Duodenal mucosa (tissue), 2 donors: ENCODE measurements around the gene ARL8A.

Experiments used
- H3K27ac ChIP-seq: one replicate; pipeline ENCODE4 v1.7.0; 2013; ENCODE audit warnings: low read depth, low read length
- H3K27me3 ChIP-seq, 2 donors: one replicate each; pipeline ENCODE4 v1.7.0; 2013; ENCODE audit warnings: low read length in 2 of 2, control low read depth in 1 of 2; ENCODE audit not compliant: insufficient read depth in 2 of 2, control insufficient read depth in 1 of 2
- H3K36me3 ChIP-seq, 2 donors: one replicate each; pipeline ENCODE4 v1.7.0; 2013; ENCODE audit warnings: low read length in 2 of 2, control low read depth in 1 of 2; ENCODE audit not compliant: insufficient read depth in 2 of 2, control insufficient read depth in 1 of 2
- H3K4me1 ChIP-seq, 2 donors: one replicate each; pipeline ENCODE4 v1.7.0; 2013; ENCODE audit warnings: low read length in 2 of 2, control low read depth in 1 of 2; ENCODE audit not compliant: insufficient read depth in 2 of 2, control insufficient read depth in 1 of 2
- H3K4me3 ChIP-seq, 2 donors: one replicate each; pipeline ENCODE4 v1.7.0; 2013; ENCODE audit warnings: low read length in 2 of 2, low read depth in 1 of 2
- H3K9ac ChIP-seq, 2 donors: one replicate each; pipeline ENCODE4 v1.7.0; 2013; ENCODE audit warnings: low read length in 2 of 2, low read depth in 1 of 2
- H3K9me3 ChIP-seq, 2 donors: one replicate each; pipeline ENCODE4 v1.7.0; 2013; ENCODE audit warnings: low read length in 2 of 2, control low read depth in 1 of 2; ENCODE audit not compliant: control insufficient read depth in 1 of 2

The ARL8A gene

DNA sequence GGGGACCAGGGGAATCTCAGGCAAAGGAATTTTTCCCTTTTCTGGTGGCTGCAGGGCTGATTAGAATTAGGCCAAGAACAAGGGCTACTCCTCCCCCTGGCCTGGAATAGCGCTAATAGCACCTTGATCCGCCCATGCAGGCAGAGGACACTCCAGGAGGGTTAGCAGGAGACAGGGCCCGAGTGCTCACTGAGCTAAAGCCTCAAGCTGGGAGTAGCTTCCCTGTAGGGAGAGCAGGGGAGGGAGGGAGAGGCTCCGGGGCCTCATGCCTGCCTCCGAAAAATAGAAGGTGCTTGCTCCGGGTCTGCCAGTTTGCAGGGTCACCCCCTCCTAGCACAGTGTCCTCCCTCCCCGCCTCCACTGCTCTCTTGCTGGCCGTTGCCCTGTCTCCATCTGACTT is 12.1 kb upstream of the ARL8A start:
- Histone ChIP-seq H3K4me1 (peaks cover 9 to 21% of the 10 kb centered on the region in 2 donors), H3K4me3 (no peak overlapping the region), H3K27me3 (no peaks in the 10 kb centered on the region), H3K9ac (no peak overlapping the region), H3K36me3 (peaks cover 0 to 7% of the 10 kb centered on the region in 2 donors), H3K9me3 (no peaks in the 10 kb centered on the region), H3K27ac (no peak overlapping the region)

DNA sequence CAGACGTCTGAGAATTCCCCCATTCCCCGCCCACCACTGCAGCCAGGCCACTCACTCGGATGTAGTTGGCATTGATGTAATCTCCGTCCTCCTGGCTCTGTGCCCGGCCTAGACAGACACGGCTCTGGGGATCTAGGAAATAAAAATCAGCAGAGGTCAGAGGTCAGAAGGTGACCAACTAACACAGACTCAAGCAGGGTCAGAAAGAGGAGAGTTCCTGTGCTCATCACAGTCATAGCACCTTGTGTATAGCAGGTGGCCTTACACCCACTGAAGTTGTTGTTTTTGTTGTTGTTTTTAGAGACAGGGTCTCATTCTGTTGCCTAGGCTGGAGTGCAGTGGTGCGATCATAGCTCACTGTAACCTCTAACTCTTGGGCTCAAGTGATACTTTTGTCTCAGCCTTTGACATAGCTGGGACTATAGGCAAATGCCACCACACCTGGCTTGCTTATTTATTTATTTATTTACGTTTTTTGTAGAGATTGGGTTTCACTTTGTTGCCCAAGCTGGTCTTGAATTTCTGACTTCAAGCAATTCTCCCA is 11.0 kb upstream of the ARL8A start:
- Histone ChIP-seq H3K4me3 (no peak overlapping the region), H3K9me3 (no peaks in the 10 kb centered on the region), H3K4me1 (peaks cover 9 to 16% of the 10 kb centered on the region in 2 donors), H3K27ac (no peak overlapping the region), H3K27me3 (no peaks in the 10 kb centered on the region), H3K9ac (no peak overlapping the region), H3K36me3 (peaks cover 0 to 7% of the 10 kb centered on the region in 2 donors)

DNA sequence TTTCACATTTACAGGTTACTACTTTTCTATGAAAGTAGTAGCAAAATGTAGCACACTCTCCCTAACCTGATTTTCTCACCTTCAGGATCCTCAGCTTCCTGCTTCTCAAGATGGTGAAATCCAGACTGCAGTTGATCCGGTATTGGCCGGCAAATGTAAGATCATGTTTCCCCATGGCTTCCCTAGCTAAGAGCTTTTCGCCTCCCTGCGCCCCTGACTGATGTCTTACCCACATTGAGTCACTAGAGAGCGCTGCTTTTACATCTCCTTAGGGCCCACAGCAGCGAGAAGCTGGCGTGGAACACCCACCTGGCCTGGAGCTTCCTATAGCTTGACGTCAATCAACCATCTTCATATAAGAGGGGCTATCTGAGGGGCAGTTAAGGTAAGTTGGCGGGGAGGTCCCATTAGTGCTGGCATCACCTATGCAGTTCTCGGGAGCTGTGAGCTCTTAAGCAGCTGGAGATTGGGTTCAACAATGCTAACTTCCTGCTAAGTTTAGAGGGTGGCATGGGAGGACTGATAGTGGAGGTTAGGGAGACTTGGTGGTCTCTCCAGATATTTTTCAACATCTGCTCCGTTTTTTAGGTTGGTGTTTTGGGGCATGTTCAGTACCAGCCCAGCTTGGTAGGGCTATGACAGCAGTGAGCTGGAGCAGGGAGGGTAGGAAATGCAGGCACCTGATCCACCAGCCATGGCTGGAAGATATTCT is 10.4 kb upstream of the ARL8A start:
- peaks cover 0 to 7% of the 10 kb centered on the region in 2 donors for H3K36me3 ChIP-seq

DNA sequence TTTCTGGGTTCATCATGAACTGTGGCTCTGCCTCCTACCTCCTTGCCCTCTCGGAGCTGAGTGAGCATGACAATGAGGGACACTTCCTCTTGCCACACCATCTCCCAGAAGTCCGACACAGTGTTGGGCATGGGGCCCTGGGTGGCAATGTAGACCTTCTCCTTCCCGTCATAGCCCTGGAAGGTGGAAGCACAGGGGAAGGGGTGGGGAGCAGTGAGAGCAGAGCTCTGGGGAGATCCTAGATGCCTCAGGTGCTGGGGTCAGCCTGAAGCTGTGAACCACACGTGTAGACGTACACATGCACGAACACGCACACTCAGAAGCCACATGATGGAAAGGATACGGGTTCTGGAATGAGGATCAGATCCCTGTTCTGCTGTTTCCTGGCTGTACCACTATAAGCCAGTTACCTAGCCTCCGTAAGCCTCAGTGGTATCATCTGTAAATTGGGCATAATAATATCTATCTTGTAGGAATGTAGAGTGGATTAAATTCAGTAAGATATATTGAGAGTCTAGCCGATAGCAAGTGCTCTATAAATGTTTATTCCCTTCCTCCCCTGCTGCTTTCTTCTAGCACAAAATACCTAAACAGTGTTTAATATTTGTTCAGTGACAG is 9.7 kb upstream of the ARL8A start:
- Histone ChIP-seq H3K27ac (no peak overlapping the region), H3K4me1 (peaks cover 9 to 12% of the 10 kb centered on the region in 2 donors), H3K36me3 (peaks cover 0 to 7% of the 10 kb centered on the region in 2 donors), H3K9ac (no peak overlapping the region), H3K9me3 (no peaks in the 10 kb centered on the region), H3K4me3 (no peak overlapping the region), H3K27me3 (no peaks in the 10 kb centered on the region)

More for the DNA sequence above, 10.4 kb upstream of the ARL8A start:
- Histone ChIP-seq H3K9ac (no peak overlapping the region), H3K4me3 (no peak overlapping the region), H3K4me1 (peaks cover 9 to 12% of the 10 kb centered on the region in 2 donors), H3K27me3 (no peaks in the 10 kb centered on the region), H3K9me3 (no peaks in the 10 kb centered on the region), H3K27ac (no peak overlapping the region)

DNA sequence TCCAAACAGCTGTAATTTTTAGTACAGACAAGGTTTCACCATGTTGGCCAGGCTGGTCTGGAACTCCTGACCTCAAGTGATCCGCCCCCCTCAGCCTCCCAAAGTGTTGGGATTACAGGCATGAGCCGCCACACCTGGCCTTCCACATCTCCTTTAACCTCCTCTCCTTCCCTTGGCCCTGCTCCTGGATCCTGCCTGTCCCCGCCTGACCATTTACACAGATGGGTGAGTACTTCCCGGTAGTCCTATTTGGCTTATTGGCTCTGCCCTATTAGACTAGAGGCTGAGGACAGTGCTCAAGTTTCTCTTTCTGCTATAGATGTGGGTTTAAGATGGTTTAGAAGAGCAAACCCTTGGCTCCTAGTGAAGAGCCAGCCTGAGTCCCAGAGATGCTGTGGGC is 8.7 kb upstream of the ARL8A start:
- H3K27me3 ChIP-seq: no peaks in the 10 kb centered on the region
- H3K27ac ChIP-seq: no peak overlapping the region
- H3K9ac ChIP-seq: no peak overlapping the region
- no peak overlapping the region for H3K4me3 ChIP-seq
- peaks cover 0 to 7% of the 10 kb centered on the region in 2 donors for H3K36me3 ChIP-seq
- peaks cover 9 to 12% of the 10 kb centered on the region in 2 donors for H3K4me1 ChIP-seq
- no peaks in the 10 kb centered on the region for H3K9me3 ChIP-seq

DNA sequence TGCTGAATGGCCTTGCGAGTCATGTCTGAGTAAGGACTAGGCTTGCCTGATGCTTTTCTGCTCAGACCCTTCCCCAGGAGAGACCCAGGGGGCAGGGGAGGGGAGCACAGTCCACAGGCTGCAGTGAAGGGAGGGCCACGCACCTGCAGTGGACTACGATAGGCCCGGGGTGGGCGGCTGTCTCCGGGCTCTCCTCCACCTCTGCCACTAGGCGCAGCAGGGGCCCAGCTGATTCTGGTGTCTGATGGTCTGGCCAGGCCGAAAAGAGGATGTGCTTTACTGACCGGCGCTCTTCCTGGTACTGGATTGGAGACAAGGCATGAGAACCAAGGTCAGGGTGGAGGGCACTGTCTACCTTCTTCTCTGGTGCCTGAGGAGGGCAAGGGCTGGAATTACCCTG is 7.9 kb upstream of the ARL8A start:
- Histone ChIP-seq H3K4me1 (peaks cover 9% of the 10 kb centered on the region in 2 donors), H3K9ac (no peak overlapping the region), H3K4me3 (no peak overlapping the region), H3K36me3 (peaks cover 0 to 7% of the 10 kb centered on the region in 2 donors), H3K27me3 (no peaks in the 10 kb centered on the region), H3K27ac (no peak overlapping the region), H3K9me3 (no peaks in the 10 kb centered on the region)

DNA sequence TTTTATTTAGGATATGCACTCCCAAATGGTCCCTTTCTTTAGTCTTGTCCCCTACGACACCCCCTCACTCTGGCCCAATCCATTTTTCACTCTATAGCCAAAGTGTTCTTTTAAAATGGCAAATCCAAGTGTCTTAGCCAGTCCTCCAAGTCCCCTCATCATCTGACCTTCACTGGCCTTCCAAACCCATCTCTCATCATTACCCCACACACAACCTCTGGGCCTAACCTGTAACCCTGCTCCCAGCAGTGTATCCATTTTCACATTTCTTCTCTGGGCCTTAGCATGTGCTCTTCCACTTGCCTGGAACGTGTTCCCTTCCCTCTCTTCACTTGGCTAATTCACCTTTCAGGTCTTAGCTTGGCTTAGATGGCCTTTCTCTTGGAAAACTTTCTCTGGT is 6.5 kb upstream of the ARL8A start:
- H3K27me3 ChIP-seq: no peaks in the 10 kb centered on the region
- no peak overlapping the region for H3K9ac ChIP-seq
- peaks cover 9% of the 10 kb centered on the region in 2 donors for H3K4me1 ChIP-seq
- H3K36me3 ChIP-seq: peaks cover 0 to 7% of the 10 kb centered on the region in 2 donors
- no peak overlapping the region for H3K27ac ChIP-seq
- no peaks in the 10 kb centered on the region for H3K9me3 ChIP-seq
- no peak overlapping the region for H3K4me3 ChIP-seq

DNA sequence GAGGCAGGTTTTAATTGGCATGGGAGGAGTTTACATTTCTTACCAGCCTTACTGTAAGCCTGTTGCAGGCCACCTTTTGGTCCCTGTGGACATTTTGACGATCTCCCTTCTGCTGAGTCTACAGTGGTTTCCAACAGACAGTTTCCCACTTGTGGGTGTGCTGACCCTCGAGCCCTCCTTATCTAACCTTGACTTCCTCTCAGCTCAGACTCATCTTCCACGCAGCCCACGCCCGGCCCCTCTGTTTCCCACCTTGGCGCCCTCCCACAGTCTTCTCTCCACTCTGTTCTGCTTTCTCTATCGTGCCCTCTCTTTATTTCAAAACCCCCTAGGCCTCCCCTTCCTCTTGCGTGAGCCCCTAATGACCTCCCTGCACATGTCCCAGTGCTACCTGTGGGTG is 6.1 kb upstream of the ARL8A start:
- Histone ChIP-seq H3K36me3 (peaks cover 0 to 7% of the 10 kb centered on the region in 2 donors), H3K4me1 (peaks cover 8% of the 10 kb centered on the region in 2 donors), H3K27ac (no peak overlapping the region), H3K9ac (no peak overlapping the region), H3K4me3 (no peak overlapping the region), H3K9me3 (no peaks in the 10 kb centered on the region), H3K27me3 (no peaks in the 10 kb centered on the region)

DNA sequence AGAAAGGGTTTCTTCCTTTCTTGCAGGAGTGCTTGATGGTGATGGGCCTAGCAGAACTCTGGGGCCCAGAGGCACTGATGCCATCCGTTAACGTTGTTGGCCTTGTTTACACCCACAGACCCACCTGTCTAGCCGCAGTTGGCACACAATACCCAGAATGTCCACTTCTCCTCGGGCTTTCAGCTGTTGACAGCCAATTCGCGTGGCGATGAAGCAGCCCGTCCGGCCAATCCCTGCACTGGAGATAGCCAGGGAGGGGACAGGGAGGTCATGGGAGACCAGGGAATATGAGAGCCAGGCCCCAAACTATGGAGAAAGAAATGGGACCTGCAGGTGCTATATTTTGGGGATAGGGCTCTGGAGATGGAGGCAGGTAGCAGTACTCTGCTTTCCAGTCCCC is 5.7 kb upstream of the ARL8A start:
- peaks cover 0 to 7% of the 10 kb centered on the region in 2 donors for H3K36me3 ChIP-seq
- H3K27me3 ChIP-seq: no peaks in the 10 kb centered on the region

DNA sequence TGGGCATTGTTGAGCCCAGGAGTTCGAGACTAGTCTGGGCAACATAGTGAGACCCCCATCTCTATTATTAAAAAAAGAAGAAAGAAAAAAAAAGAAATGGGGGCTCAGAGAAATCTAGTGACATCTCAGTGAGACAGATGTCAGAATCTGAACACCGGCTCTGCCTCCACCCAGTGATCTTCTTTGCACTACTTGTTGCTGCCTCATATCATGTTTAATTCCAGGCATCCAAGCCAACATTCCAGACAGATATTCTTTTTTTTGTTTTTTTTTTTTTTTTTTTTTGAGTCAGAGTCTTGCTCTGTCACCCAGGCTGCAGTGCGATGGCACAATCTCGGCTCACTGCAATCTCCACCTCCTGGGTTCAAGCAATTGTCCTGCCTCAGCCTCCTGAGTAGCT is 5.0 kb upstream of the ARL8A start:
- no peak overlapping the region for H3K4me3 ChIP-seq
- H3K36me3 ChIP-seq: peaks cover 0 to 7% of the 10 kb centered on the region in 2 donors
- H3K4me1 ChIP-seq: peaks cover 7% of the 10 kb centered on the region in 2 donors
- H3K27me3 ChIP-seq: no peaks in the 10 kb centered on the region
- no peaks in the 10 kb centered on the region for H3K9me3 ChIP-seq
- no peak overlapping the region for H3K9ac ChIP-seq
- no peak overlapping the region for H3K27ac ChIP-seq

More for the DNA sequence above, 5.7 kb upstream of the ARL8A start:
- H3K4me1 ChIP-seq: peaks cover 8% of the 10 kb centered on the region in 2 donors
- no peak overlapping the region for H3K4me3 ChIP-seq
- no peaks in the 10 kb centered on the region for H3K9me3 ChIP-seq
- H3K27ac ChIP-seq: no peak overlapping the region
- H3K9ac ChIP-seq: no peak overlapping the region
